LHCN-M2 (cell line): ENCODE data around the gene SEZ6L. TPM values are rescaled to one million over a fixed set of nuclear protein-coding genes. Genes with fewer than 3 reads are reported as not detected.

Experiments
- DNase-seq: peaks from one replicate; pipeline ENCODE4 v3.0.0-alpha.2; 2012; ENCODE audit warnings: low read depth
- total RNA-seq: library from RNA; depleted of rRNA; stranded (reverse); fragments of >200 nt; gene quantifications from 2 replicates; pipeline ENCODE4 v1.2.3, GENCODE V29; 2014

The SEZ6L gene
- total RNA-seq, 1 experiment from 2014 or later: not detected

- peak; percentile 3 for DNase-seq
These were observed 5.0 kb downstream of the SEZ6L start for GRCh38 chr22:26174280-26174679.

GRCh38 chr22:26182723-26183122, 13.5 kb downstream of the SEZ6L start:
- no peak for DNase-seq

- DNase-seq: no peak
These were observed 15.9 kb downstream of the SEZ6L start for GRCh38 chr22:26185190-26185589.

GRCh38 chr22:26188341-26188740, 19.1 kb downstream of the SEZ6L start:
- no peak for DNase-seq

GRCh38 chr22:26194313-26194712, 25.1 kb downstream of the SEZ6L start:
- no peak for DNase-seq

- DNase-seq: no peak
These were observed 25.6 kb downstream of the SEZ6L start for GRCh38 chr22:26194877-26195276.

- no peak for DNase-seq
These were observed 27.4 kb downstream of the SEZ6L start for GRCh38 chr22:26196657-26197056.

GRCh38 chr22:26197425-26197824, 28.2 kb downstream of the SEZ6L start:
- no peak for DNase-seq

- DNase-seq: no peak
These were observed 30.4 kb downstream of the SEZ6L start for GRCh38 chr22:26199665-26200064.

- no peak for DNase-seq
These were observed 33.1 kb downstream of the SEZ6L start for GRCh38 chr22:26202280-26202924.

GRCh38 chr22:26205494-26205893, 36.2 kb downstream of the SEZ6L start:
- no peak for DNase-seq

- no peak for DNase-seq
These were observed 41.1 kb downstream of the SEZ6L start for GRCh38 chr22:26210334-26210733.

GRCh38 chr22:26213826-26214225, 44.6 kb downstream of the SEZ6L start:
- DNase-seq: no peak

- DNase-seq: no peak
These were observed 45.2 kb downstream of the SEZ6L start for GRCh38 chr22:26214466-26214865.

- no peak for DNase-seq
These were observed 46.5 kb downstream of the SEZ6L start for GRCh38 chr22:26215736-26216135.

- no peak for DNase-seq
These were observed 55.9 kb downstream of the SEZ6L start for GRCh38 chr22:26225207-26225606.

GRCh38 chr22:26226538-26227297, 57.5 kb downstream of the SEZ6L start:
- no peak for DNase-seq

GRCh38 chr22:26229910-26230309, 60.6 kb downstream of the SEZ6L start:
- DNase-seq: no peak

GRCh38 chr22:26234296-26234695, 65.0 kb downstream of the SEZ6L start:
- DNase-seq: no peak

- DNase-seq: no peak
These were observed 66.7 kb downstream of the SEZ6L start for GRCh38 chr22:26235792-26236487.

- no peak for DNase-seq
These were observed 67.7 kb downstream of the SEZ6L start for GRCh38 chr22:26236991-26237390.

- DNase-seq: no peak
These were observed 69.3 kb downstream of the SEZ6L start for GRCh38 chr22:26238596-26238995.

- DNase-seq: no peak
These were observed 70.3 kb downstream of the SEZ6L start for GRCh38 chr22:26239581-26239980.
